ENCODE results near the gene NMB.
"Not testable (repeated sequence)": the region's sequence is repeated elsewhere in the genome, so short reads cannot be mapped to it uniquely, and the experiment has no call there.

The NMB gene

DNA sequence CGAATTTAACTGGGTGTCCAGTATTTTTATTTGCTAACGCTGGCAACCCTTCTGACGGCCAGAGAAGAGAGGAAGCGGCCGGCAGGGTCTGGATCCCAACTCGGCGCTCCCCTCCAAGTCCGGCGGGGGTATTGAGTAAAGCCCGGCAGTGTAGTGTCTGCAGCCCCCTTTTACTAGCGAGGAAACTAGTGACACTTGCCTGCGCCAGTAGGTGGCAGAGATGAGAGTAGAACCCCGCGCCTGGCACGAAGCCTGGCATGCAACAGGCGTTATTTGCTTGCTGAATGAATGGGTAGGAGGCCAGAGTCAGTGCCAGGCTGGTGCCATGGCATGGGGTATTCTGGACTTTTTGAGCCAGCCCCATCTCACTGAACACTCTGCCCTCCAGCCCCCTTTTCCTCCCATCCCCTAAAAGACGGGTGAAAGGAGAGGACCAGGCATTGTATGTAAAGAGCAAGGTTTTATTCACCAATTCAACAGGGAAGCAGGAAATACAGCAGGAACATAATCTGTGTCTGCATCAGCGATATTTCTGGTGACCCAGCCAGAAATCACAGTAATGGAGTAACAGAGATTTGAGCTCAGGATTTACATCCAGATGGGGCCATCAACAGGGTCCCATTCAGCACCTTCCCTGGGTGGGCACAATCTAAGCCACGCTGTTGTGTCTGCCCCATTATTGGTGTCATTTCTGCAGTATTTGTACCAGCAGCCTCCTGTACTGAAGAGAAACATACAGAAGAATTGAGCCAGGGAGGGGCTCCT lies 3.1 kb downstream of the NMB start:
- peak; percentile 67 for DNase-seq (ENCODE audit: low read depth)

DNA sequence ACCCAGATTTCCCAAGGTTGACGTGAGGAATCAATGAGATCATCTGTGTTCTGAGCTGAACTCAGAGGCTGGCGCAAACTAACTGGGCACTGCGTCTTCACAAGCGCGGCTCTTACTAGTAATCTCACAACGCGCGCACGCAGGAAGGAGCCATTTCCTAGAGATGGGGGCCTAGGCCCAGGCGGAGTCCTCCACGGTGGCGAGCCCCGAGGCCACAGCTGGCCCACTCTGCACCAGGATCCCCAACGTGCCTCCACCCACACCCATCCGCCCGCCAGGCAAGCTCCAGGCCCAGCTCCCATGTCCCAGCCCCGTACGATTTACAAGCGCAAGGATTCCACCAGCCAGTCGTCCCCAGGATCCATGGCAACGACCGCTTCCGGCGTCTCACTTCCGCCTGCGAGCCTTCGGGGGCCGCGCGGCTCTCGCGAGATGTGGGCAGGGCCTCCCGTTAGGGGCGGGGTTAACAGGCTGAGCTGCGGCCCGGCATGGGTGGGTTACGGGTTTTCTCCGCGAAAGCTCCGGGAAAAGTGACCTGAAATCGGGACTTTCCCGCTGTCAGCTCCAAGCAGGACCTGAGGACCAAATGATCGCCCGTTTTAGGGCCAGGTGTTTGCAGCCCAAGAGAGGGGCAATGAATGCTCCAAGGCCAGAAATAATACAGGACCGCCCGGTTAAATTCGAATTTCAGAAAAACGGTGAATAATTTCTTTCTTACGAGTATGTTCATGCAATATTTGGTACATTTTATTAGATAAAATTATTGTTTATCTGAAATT lies 3.9 kb downstream of the NMB start, which contains the start of gene WDR73:
WDR73 (minus strand) TSS at position 374 of the 779 bp plus-strand sequence; CDS start at position 365, 9 bp downstream.
- peak; percentile 97 for DNase-seq (ENCODE audit: low read depth)

- no peak for DNase-seq (ENCODE audit: low read depth)
These were observed 4.5 kb downstream of the NMB start for GRCh38 chr15:84653584-84653909.

DNA sequence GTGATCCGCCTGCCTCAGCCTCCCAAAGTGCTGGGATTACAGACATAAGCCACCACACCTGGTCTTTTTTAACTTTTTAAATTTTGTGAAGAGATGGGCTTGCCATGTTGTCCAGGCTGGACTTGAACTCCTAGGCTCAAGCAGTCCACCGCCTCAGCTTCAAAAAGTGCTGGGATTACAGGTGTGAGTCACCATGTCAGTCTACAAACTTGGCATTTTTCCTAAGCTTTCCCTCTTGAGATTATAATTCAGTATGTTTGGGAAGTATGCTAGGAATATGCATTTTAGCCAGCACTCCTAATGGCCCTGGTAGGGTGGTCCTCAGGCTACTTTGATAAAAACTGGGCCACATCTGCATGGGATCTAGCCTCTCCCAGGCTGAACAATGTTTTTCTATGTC lies 8.3 kb downstream of the NMB start:
- no peak for DNase-seq (ENCODE audit: low read depth)

- no peak for DNase-seq (ENCODE audit: low read depth)
These were observed 9.5 kb downstream of the NMB start for GRCh38 chr15:84648539-84648938.

DNA sequence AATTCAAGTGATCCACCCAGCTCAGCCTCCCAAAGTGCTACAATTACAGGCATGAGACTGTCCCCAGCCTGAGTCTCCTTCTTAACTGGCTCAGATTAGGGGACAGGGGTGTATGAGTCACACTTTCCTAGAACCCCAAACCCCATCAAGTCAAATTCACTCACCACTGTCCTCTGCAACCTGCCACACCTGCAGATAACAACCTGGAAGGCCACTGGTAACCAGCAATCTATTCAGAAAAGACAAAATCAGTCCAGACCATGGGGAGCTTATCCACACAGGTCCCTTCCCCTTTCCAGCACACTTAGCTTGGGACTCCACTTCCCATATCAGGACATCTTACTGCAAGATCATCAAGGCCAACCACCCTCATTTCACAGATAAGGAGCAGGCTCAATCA lies 10.3 kb downstream of the NMB start:
- DNase-seq (ENCODE audit: low read depth) = no peak

DNA sequence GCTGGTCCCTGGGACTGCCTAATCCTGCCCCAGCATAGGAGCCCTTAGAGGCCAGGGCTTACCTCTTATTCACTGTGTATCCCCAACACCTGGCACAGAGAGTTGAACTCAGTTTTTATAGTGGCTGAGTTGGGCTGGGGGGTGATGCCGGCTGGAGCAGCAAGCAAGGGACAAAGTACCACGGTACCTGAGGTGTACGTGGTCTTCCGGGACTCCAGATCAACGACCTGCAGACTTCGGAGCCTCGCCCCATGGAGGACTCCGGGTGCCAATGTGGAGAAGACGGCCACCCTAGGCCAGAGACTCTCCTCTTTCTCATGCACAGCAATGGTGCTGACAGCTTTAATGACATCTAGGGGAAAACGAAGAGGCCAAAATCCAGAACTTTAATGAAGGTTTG lies 12.0 kb downstream of the NMB start:
- DNase-seq (ENCODE audit: low read depth) = no peak

DNA sequence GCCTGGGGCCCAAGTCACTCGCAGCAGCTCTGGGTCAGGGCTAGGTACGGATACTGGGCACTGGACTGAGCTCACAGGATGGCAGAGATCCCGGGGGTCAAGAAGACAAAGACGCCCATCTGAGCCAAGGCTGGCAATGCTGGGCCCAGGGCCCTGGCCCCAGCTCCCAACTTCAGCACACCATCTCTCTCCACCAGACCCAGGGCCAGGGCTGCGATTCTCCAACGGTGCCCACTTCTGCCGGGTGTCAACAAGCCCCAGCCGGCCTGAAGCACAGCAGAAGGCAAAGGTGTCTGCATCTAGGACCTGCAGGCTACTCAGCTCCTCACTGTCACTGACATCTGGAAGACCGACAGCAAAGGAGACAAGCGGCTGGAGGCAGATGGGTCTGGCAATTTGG lies 12.5 kb downstream of the NMB start:
- no peak for DNase-seq (ENCODE audit: low read depth)

GRCh38 chr15:84643838-84644237 lies 14.2 kb downstream of the NMB start:
- DNase-seq (ENCODE audit: low read depth) = no peak

DNA sequence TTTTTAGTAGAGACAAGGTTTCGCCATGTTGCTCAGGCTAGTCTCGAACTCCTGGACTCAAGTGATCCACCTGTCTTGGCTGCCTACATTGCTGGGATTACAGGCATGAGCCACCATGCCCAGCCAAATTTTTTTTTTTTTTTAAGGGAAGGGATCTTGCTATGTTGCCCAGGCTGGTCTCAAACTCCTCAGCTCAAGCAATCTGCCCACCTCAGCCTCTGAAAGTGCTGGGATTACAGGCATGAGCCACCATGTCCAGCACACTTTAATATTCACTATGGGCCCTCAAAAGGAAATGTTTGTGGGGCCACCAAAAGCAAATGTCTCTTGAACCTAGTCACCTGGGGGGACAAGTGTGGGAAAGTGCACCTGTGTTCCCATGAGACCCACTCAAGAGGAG lies 15.4 kb downstream of the NMB start:
- DNase-seq (ENCODE audit: low read depth) = not testable (repeated sequence)

DNA sequence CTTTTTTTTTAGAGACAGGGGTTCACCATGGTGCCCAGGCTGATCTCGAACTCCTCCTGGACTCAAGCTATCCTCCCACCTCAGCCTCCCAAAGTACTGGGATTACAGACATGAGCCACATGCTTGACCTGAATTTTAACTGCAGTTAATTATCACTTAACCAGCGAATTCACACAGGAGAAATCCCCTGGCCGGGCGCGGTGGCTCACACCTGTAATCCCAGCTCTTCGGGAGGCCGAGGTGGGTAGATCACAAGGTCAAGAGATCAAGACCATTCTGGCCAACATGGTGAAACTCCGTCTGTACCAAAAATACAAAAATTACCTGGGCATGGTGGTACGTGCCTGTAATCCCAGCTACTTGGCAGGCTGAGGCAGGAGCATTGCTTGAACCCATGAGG lies 16.1 kb downstream of the NMB start:
- DNase-seq (ENCODE audit: low read depth) = not testable (repeated sequence)

DNA sequence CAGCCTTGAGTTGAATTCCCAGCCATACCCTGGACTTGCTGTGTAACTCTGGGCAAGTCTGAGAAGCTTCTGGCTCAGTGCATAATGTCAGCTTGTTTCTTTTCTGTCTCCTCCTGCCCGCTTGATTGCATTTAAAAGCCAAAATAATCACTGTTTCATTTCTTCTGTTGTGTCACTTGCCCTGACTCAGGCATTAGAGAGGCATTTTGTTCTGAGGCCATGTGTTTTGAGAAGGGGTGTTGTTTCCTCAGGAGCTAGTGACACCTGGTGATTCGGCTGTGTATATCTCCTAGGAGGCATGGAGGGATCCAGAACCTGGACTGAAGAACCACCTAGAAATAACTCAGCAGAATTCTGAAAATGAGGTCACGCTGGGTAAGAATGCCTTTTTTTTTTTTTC lies 19.9 kb downstream of the NMB start:
- no peak for DNase-seq (ENCODE audit: low read depth)

- DNase-seq (ENCODE audit: low read depth) = no peak
These were observed 23.7 kb downstream of the NMB start for GRCh38 chr15:84634228-84634837.

- DNase-seq (ENCODE audit: low read depth) = peak; percentile 42
These were observed 24.4 kb downstream of the NMB start for GRCh38 chr15:84633311-84634227.

DNA sequence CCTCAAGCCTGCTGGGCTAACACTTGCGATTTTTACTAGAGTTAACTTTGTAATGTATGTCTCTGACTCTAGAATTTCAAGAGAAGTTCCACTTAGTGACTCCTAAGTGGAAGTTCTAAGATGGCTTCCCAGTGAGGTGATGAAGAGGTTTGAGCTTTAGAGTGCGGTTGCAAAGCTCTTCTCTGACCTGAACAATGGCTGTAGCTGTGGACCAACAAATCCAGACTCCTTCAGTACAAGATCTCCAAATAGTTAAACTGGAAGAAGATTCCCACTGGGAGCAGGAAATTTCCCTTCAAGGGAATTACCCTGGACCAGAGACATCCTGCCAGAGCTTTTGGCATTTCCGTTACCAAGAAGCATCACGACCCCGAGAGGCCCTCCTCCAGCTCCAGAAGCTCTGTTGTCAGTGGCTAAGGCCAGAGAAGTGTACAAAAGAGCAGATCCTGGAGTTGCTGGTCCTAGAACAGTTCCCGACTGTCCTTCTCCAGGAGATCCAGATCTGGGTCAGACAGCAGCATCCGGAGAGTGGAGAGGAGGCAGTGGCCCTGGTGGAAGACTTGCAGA lies 26.2 kb downstream of the NMB start:
- DNase-seq (ENCODE audit: low read depth) = no peak

DNA sequence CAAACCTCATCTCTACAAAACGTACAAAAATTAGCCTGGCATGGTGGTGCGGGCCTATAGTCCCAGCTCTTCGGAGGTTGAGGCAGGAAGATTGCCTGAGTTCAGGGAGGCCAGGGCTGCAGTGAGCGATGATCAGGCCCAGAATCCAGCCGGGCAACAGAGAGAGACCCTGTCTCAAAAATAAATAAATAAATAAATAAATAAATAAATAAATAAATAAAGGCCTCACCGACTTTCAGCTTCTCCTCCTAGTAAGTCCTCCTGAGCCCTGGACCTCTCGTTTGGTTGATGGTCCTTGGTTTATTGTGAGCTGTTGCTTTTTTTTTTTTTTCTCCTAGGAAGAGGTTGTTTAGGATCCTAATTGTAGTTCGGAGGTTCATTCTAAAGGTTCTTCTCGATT lies 29.0 kb downstream of the NMB start:
- DNase-seq (ENCODE audit: low read depth) = no peak

DNA sequence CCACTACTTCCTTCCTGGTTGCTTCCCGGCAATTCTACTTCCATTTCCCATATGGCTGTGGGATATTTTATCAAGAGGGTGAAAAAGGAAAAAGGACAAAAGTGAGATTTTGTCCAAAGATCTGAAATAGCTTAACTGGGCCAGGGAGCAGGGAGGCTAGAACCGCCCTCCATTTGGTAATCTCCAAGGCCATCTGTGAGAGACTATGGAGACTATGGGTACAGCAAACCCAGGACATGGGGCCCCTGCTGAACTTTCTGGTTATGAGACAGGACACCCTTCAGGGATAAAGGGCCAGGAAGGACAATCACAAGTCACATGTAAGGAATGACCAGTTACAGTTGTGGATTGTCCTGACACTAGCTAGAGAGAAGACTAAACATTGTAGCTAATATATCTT lies 32.9 kb downstream of the NMB start:
- DNase-seq (ENCODE audit: low read depth) = no peak

- DNase-seq (ENCODE audit: low read depth) = no peak
These were observed 33.6 kb downstream of the NMB start for GRCh38 chr15:84624359-84624758.

GRCh38 chr15:84621358-84621979 lies 36.5 kb downstream of the NMB start:
- DNase-seq (ENCODE audit: low read depth) = no peak

- DNase-seq (ENCODE audit: low read depth) = no peak
These were observed 37.4 kb downstream of the NMB start for GRCh38 chr15:84620626-84621025.

GRCh38 chr15:84616235-84616634 lies 41.8 kb downstream of the NMB start:
- no peak for DNase-seq (ENCODE audit: low read depth)

Measured in T follicular helper cell (primary cell).